ENCODE measurements around the gene ACOXL.

Gene ACOXL

DNA sequence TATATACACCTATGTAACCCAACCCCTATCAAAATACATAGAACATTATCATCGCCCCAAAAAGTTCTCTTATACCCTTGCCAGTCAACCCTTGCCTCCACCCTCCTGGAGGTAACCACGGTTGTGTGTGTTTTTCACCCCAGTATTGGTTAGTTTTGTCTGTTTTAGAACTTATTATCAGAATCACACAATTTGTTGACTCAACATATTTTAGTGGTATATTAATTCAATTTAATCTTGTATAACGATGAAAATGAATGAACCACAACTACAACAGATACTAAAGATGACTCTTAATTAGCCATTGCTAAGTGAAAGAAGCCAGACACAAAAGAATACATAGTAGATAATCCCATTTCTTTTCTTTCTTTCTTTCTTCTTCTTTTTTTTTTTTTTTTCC lies 19.3 kb downstream of the ACOXL start:
- no peak for DNase-seq (ENCODE audit: low read depth in 3 of 3, low spot score in 1 of 3)

GRCh38 chr2:110752871-110753270 lies 20.5 kb downstream of the ACOXL start:
- DNase-seq (ENCODE audit: low read depth in 3 of 3, low spot score in 1 of 3): no peak

GRCh38 chr2:110755491-110756078 lies 23.2 kb downstream of the ACOXL start:
- DNase-seq (ENCODE audit: low read depth in 3 of 3, low spot score in 1 of 3): no peak

DNA sequence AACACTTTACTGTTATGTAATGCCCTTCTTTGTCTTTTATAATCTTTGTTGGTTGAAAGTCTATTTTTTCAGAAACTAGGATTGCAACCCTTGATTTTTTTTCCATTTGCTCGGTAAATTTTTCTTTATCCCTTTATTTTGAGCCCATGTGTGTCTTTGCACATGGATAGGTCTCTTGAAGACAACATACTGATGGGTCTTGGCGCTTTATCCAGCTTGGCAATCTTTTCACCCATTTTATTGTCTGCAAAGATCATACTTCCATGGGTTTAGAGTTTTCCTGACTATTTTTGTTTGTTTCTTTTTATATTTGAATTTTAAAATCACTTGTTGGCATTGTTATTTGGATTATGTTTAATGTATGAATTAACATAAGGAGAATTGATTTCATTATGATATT lies 27.0 kb downstream of the ACOXL start:
- no peak for DNase-seq (ENCODE audit: low read depth in 3 of 3, low spot score in 1 of 3)

- DNase-seq (ENCODE audit: low read depth in 3 of 3, low spot score in 1 of 3): no peak
Measured at GRCh38 chr2:110764931-110765330, 32.6 kb downstream of the ACOXL start.

GRCh38 chr2:110766291-110766690 lies 33.9 kb downstream of the ACOXL start:
- no peak for DNase-seq (ENCODE audit: low read depth in 3 of 3, low spot score in 1 of 3)

DNA sequence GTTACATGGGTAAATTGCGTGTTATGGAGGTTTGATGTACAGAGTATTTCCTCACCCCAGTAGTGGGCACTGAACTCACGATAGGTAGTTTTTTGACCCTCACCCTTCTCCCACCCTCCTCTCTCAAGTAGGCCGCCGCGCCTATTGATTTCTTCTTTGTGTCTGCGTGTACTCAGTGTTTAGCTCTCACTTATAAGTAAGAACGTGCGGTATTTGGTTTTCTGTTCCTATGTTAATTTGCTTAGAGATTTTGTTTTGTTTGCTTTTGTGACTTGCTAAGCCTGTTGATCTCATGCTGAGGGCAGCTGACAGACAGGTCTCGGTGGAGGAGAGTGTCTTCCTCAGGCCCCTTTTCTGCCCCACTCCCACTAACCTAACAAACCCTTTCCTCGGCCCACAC lies 36.2 kb downstream of the ACOXL start:
- no peak for DNase-seq (ENCODE audit: low read depth in 3 of 3, low spot score in 1 of 3)

DNA sequence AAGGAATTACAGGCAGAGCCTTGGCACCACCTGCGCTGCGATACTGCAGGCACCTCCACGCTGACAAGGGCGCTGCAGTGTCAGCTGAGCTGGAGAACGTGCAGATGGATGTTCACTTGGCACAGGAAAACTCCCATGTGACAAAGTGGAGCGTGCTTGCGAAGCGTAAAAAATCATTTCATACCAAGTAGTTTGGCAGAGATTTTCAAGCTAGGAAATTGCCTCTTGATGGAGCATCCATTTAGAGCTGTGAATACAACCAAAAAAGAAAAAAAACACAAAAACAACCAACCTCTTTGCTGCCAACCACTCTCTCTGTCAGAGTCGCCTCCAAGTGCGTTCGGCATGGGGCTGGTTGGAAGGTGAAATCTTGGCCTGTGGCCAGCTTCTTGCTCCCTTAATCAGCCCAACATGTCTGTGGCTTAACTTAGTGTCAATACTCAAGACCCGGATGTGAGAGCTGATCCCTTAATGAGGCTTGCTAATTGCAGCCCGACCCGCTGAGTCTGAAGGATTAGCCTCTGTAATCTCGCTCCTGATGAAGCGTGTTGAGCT lies 38.1 kb downstream of the ACOXL start:
- DNase-seq (ENCODE audit: low read depth in 3 of 3, low spot score in 1 of 3): no peak

DNA sequence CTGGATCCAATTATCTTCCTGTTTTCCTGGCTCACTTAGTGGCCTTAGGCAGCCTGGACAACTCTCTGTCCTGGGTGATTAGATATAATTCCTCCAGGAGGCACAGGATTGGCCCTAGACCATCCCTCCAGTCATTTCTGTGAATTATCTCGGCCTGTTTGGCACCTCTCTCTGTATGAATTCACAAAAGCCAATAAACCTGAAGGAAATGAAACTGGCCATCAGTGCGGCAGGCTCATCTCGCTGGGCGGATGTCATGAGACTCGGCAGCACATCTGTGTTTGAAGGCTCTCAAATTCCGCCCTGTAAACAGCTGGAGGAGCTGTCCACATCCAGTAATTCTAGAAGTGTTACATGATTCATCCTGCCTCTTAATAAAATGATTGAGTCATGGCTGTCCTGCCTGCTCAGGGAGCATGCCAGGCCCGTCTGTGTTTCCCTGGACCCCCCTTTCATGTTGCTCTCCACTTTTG lies 38.6 kb downstream of the ACOXL start:
- no peak for DNase-seq (ENCODE audit: low read depth in 3 of 3, low spot score in 1 of 3)

- DNase-seq (ENCODE audit: low read depth in 3 of 3, low spot score in 1 of 3): no peak
Measured at GRCh38 chr2:110771547-110772382, 39.4 kb downstream of the ACOXL start.

DNA sequence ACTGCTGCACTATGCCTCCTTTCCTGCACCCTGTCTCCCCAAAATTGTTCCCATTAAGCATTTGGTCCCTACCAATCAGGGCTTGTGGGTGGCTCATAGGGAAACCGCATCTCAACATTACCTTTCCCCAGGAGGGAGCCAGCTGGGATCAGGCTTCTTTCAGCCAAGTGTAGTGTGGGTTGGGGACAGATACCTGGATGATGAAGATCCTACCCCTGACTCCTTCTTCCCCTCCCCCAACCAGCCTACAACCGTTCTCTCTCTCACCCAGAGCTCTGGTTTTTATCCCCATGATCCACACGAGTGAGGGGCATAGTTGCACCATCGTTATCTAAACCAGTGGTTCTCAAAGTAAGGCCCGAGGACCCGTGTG lies 40.0 kb downstream of the ACOXL start:
- no peak for DNase-seq (ENCODE audit: low read depth in 3 of 3, low spot score in 1 of 3)

DNA sequence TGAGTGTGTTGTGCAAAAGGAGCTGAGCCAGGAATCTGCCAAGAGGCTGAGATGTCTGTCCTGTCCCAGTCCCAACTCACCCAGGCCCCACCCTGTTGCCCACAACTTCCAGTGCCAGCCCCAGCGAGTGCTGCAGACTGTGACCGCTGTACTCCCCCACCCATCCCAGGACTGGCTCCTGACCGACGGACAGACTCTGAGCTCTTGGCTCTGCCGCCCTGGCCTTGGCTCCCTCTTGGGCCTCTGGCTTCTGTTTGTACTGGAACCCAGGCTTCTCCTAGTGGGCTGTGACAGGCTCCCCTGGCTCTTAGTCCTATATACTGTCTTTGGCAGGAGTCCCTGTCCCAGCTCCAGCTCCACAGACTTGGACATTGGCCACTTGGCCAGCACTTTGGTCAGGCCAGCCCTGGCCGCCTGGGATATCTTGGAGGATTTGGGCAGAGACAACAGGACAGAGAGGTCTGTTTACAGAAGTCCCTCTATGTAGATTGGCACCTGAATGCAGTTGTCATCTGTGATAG lies 41.1 kb downstream of the ACOXL start:
- DNase-seq (ENCODE audit: low read depth in 3 of 3, low spot score in 1 of 3): no peak

DNA sequence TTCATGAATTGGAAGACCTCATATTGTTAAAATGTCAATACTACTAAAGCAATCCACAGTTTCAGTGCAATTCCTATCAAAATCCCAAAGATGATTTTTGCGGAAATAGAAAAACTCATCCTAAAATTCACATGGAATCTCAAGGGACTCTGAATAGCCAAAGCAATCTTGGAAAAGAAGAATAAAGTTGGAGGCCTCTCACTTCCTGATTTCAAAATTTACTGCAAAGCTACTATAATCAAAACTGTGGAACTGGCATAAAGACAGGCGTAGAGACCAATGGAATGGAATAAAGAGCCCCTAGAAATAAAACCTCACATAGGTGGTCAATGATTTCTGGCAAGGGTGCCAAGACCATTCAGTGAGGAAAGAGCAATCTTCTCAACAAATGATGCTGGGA lies 42.3 kb downstream of the ACOXL start:
- DNase-seq (ENCODE audit: low read depth in 3 of 3, low spot score in 1 of 3): no peak

DNA sequence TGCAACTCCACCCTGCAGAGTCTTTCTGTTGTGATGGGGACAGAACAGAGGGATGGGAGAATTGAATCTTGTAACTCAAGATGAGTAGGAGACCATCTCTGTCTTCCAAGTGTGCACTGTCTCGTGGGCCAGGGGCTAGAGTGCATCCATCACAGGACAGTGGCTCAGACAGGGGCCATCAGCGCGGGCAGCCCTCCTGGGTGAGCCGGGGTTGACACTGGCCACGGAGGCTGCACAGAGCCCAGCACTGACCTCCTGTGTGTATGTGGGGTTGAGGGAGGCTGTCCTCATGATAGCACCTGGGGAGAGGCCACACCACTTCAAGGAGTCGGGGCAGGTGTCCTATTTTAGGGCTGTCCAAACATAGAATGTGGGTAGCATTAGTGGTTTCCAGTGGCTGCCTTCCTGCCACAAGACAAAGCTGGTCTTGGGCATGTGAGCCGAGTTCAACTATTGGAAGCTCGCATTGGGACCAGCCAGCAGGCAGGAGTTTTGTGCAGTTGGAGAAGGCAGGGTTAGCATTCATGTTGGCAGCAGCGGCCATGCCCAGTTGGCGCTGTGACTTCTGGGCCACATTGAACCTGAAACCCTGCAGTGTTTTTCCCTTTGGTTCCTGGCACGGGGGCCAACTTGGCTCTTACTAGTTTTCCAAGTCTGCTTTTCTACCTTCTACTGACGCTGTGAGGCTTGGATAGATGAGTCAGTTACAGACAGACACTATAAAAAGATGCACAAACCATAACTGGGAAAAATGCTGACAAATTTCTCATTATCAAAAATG lies 45.3 kb downstream of the ACOXL start:
- DNase-seq (ENCODE audit: low read depth in 3 of 3, low spot score in 1 of 3): no peak

DNA sequence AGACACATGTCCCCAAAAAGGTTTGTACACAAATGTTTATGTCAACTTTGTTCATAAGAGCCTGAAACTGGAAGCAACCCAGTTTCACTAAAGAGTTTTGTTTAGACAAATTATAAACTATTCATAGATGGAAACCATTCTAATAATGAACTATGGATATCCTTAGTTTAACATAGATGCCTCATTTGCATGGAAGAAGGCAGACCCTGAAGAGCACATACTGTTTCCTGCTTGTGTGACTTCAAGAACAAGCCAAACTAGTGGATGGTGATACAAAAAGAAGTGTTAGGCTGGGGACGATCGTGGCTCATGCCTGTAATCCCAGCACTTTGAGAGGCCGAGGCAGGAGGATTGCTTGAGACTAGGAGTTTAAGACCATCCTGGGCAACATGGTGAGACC lies 48.1 kb downstream of the ACOXL start:
- DNase-seq (ENCODE audit: low read depth in 3 of 3, low spot score in 1 of 3): no peak

DNA sequence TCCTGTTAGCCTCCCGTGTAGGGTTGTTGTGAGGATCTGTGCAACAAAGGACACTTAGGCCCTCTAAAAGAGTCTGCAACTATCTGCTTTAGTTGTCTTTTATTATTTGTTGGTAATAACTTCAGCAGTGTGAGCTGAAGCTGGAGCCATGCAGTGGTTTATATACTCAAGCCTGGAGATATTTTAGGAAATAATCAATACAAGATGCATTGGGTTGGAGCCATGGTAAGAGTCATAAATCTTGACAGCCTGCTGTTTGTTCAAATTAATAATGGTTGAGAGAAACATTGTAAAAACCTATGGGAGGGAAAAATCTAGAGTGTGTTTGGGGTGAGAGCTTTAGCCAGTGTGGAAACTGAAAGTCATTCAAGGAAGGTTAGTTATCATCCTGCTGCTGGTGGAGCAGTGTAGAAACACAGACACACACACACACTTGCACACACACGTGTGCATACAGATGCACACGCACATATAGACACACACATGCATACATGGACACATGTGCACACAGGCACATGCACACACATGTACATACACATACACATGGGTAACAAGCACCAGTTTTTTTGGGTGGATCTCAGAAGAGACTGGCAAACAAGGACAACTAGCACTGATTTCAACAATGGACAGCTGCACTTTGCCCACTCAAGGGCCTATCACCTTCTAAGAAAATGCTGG lies 51.0 kb downstream of the ACOXL start:
- DNase-seq (ENCODE audit: low read depth in 3 of 3, low spot score in 1 of 3): no peak

GRCh38 chr2:110784047-110784631 lies 51.8 kb downstream of the ACOXL start:
- no peak for DNase-seq (ENCODE audit: low read depth in 3 of 3, low spot score in 1 of 3)

DNA sequence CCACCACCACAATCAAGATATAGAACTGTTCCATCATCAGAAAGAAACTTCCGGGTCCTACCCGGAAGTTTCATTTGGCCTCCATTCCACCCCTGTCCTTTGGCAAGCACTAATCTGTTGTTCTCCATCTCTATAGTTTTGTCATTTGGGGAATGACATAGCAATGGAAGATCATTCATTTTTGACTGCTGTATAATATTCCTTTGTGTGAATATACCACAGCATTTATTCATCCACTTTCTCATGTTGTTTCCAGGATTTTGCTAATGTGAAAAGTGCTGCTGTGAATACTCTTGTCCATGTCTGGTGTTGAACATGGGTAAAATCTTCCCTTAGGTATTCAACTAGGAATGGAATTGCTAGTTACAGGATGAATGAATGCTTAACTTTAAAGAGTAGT lies 53.1 kb downstream of the ACOXL start:
- no peak for DNase-seq (ENCODE audit: low read depth in 3 of 3, low spot score in 1 of 3)

- no peak for DNase-seq (ENCODE audit: low read depth in 3 of 3, low spot score in 1 of 3)
Measured at GRCh38 chr2:110788976-110789375, 56.6 kb downstream of the ACOXL start.

DNA sequence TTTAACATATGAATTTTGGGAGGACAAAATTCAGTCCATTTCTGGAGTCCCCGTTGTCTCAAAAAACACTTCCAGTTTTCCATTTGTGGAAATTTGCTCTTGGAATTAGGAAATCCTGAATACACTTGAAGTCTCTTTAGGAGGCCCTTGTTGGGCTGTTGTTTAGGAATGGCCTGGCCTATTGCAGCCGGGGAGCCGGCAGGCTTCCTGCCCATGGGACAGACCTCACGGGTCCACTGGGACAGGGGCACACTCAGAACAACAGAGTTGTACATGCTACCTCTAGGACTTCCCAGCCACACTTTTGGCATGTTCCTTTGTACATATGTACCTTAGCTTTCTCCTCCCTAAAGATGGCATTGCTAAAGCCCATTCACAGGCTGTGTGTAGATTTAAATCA lies 57.3 kb downstream of the ACOXL start:
- no peak for DNase-seq (ENCODE audit: low read depth in 3 of 3, low spot score in 1 of 3)

- no peak for DNase-seq (ENCODE audit: low read depth in 3 of 3, low spot score in 1 of 3)
Measured at GRCh38 chr2:110790907-110791306, 58.5 kb downstream of the ACOXL start.

All from stimulated activated CD4-positive, alpha-beta T cell treated with anti-CD3 and anti-CD28 coated beads, TNF-alpha, amount 100 ng/mL, for 1 hour (primary cell).